NCI-H69 (cell line): ENCODE data around the gene C18orf63.

Experiments
- DNase-seq: peaks from one replicate; lab custom pipeline; 2025; lab: John Stamatoyannopoulos, UW

The C18orf63 gene

DNA sequence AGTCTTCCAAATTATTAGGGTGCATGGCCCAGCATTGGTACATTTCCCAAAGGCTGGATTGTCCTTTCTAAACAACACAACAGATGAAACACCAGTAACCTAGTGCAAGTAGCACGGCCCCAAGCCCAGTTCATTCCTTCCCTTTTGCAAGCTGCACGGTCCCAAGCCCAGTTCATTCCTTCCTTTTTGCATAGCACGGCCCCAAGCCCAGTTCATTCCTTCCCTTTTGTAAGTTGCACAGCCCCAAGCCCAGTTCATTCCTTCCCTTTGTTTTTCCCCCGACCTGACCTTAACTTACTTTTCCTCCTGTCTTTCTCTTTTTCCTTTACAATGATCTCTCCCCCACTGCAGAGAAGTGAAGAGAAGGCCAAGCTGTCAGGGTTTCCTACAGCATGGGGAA lies 60.9 kb downstream of the C18orf63 start:
- DNase-seq: no peak

DNA sequence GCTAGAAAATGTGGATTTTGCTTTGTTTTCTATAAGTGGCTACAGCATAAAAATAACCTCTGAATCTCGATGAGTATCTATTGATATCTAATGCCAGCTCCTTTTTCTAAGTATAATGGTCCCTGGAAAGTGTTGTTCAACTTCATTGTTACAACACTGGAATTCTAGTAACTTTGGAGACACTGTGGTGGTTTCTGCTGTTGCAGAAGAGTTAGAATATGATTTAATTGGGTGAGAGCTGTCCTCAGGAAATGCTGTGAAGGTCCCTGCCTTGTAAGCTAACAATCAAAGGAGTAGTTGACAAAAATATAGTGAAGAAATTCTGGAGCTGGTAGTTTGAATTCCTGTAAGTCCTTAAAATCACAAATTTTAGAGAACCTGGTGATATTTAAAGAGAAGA lies 62.1 kb downstream of the C18orf63 start:
- DNase-seq: no peak

GRCh38 chr18:74378179-74378682 lies 62.6 kb downstream of the C18orf63 start:
- DNase-seq: no peak

DNA sequence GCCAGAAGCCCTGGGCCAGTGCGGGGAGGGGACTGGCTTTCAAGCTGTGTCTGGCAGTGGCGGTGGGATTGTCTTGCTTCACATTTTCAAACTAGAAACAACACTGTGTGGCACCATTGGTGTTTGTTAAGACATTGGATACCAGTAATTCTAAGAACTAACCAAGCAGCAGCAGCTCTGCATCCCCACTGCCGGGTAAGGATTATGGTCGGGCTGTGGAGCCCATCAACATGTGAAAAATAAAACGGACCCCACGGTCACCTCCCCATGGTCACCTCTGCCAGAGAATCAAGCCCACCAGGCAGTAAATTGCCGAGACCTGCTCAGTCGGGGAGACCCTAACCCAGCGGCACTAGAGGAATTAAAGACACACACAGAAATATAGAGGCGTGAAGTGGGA lies 65.3 kb downstream of the C18orf63 start:
- no peak for DNase-seq

GRCh38 chr18:74381621-74382295 lies 66.1 kb downstream of the C18orf63 start:
- no peak for DNase-seq

DNA sequence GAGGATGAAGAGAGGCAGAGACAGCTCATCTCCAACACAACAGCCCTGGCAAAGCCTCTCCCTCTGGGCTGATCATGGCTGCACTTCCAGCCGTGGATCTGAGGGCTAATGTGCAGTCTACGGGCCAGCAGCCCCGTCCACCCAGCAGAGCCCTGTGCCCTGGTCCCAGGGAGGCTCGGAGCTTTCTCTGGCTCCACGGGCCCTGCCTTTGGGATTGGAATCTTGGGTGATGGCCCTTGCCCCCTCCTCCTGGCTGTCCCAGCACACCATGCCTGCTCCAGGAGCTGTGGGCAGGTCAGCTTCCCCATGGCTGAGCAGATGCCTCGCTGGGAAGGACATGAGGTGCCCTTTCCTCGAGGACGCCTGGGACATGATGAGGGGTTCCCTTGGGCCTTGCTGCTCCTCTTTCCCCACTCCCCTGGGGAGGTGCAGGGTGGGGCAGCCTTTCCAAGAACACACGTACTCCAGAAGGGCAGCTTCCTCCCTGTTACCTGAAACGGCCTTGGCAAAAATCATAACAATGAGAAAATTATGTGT lies 66.9 kb downstream of the C18orf63 start:
- DNase-seq: no peak

DNA sequence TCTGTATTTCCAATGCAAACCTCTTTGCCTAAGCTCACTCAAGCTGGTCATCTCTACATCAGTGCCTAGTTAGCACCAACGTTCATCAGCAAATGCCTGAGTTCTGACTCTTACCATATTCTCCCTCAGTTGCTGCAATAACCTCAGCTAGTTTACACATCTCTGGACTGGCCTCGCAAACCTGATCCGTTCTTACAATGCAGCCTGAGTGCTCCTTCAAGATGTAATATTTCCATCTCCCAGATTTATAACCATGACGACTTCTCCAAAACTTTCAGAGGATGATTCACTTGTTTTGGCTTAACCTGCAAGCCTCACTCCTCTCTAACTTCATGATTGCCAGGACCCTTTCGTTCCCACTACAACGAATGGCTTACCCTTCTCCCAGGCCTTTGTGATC lies 71.7 kb downstream of the C18orf63 start:
- DNase-seq: no peak

DNA sequence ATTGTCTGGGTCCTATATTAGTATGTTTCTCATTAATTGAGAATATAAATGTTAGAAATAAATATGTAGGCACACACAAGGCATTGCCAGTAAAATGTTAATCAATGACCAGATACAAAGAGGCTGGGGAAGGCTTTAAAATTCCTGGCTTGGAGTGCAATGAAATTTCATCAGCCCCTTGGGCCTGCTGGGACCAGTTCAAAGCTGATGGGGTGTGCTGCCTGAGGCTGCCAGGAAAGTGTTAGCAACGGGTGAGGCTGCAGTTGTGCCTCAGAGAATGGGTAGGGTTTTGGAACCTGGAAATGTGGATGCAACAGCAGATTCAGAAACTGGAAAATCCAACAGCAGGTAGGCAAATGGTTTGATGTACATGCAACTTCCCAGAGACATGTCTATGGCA lies 72.6 kb downstream of the C18orf63 start:
- peak; percentile 40 for DNase-seq

DNA sequence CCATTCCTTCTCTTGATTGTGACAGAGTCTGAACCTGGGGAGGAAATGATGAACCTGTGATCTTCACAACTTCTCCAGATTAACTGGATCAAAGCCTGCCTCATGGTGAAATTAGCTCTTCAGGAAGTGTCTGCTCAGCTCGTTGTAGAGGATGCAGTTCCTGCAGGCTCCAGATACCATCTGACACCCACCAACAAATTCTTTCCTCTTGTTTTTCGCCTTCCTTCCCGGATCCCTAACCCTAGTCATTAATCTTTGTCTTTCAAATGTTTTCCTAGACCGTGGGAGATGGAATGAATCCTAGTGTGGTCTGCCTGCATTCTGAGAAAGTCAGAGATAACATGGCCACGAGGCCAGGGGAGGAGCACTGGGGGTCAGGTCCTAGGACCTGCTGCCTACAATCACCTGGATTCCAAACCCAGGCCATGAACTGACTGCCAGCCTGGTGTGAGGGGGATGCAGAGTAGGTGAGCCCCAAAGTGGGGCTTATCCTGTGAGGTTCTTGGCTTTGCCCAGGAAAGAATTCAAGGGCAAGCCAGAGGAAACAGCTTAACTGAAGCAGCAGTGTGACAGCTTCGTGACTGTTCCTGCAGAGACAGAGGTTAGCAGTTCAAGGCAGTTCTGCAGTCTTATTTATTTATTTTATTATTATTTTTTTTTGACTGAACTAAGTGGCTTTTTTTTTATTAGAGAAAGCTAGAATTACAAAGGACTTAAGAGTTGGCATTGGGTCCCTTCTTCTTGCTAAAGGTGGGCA lies 73.7 kb downstream of the C18orf63 start:
- DNase-seq: no peak

GRCh38 chr18:74389991-74390390 lies 74.4 kb downstream of the C18orf63 start:
- no peak for DNase-seq

- DNase-seq: no peak
These were observed 75.3 kb downstream of the C18orf63 start for GRCh38 chr18:74390900-74391299.

DNA sequence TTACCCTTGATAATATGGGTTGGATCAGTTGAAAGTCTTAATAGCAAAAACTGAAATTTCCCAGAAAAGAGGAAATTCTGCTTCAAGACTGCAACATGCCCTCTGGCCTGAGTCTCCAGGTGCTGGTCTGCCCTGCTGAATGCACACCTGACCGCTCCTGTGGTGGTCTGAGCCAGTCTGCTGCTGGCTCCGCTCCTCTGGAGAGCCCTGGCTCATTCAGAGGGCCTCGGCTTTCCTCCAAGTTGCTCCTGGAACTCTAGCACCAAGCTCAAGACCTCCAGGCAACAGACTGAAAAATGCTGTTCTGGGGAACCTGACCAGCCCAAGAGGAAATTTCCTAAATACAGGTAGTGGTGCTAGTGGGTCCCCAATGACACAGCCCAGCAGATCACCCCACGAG lies 76.7 kb downstream of the C18orf63 start:
- DNase-seq: no peak

DNA sequence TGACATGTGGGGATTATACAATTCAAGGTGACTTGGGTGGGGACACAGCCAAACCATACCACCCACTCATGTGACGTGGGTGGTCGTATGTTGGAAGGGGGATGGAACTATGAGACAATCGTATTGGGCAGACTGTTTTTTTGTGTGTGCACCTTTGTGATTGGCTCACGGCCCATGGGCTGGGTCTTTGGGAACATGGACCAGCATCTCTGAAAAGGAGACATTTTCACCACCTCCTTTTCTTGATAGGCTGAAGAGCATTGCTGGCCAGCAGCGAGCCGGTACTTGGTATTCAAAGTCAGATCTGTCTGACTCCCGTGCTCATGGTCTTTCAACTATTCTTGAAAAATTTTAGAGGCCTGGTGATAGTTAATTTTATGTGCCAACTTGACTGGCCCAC lies 79.4 kb downstream of the C18orf63 start:
- no peak for DNase-seq

GRCh38 chr18:74395648-74396154 lies 80.1 kb downstream of the C18orf63 start:
- no peak for DNase-seq

DNA sequence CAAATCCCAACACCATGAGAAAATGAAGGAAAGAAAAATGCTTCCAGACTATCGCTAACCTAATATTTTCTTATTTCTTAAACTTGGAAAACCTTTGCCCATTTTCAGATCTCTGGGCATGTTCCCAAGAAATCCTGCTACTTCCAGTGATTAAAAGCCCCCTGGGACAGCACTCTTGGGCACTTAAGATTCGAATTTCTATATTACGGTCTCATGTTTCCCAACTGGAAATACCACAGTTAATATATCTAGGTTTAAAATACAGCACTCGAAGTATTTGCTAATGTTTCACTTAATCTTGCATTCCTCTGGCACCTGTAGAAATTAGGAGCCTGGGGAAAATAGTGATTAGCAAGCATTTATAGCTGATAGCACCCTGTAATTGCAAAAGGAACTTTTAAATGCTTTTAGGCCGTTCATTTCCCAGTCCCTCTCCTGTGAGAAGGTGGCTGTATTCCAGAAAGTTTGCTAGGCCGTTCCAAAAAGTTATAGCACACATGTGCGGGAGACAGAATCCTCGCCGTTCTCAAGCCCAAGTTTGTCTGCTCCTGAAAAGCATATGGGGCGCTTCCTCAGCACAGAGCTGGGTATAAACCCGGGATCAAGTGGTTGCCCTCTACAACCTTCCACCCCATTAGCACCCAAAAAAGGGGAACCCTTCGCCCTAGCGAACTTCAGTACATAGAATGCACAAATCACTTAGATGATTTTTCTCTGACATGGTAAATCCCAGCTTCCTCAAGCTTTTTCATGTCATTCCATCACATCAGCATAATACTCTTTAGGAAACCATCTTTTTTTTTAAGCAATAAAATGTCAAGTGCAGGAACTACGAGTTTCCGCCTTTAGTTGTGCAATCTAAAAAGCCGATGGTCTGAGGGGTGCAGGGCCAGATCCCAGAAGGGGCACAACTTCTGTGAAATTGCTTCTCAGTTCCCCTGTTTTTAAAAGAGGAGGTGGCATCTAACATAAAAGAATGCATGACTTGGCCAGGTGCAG lies 80.8 kb downstream of the C18orf63 start:
- peak; percentile 16 for DNase-seq

GRCh38 chr18:74397572-74397971 lies 81.9 kb downstream of the C18orf63 start:
- peak; percentile 51 for DNase-seq

- no peak for DNase-seq
These were observed 83.7 kb downstream of the C18orf63 start for GRCh38 chr18:74399091-74399887.

GRCh38 chr18:74400813-74401212 lies 85.2 kb downstream of the C18orf63 start:
- no peak for DNase-seq

- DNase-seq: no peak
These were observed 87.3 kb downstream of the C18orf63 start for GRCh38 chr18:74402806-74403433.

GRCh38 chr18:74407888-74408287 lies 92.2 kb downstream of the C18orf63 start:
- no peak for DNase-seq
